HepG2 (cell line): Measurements from ENCODE around the gene TFF2. TPM values are rescaled to one million over a fixed set of nuclear protein-coding genes. Genes with fewer than 3 reads are reported as not detected.

Experiments
- ATAC-seq: fragments of 200-7000 bp; cut with Tn5 transposase; 3 replicates; pipeline ENCODE4 v1.9.1; 2020; ENCODE audit warnings: mild to moderate bottlenecking, moderate library complexity
- BruUV-seq: library from RNA; stranded (reverse); fragments of 400-500 nt; replicated peaks from 2 replicates; lab custom pipeline; 2021; lab: Mats Ljungman, UMichigan
- CTCF ChIA-PET: fragments of 300-600 bp; formaldehyde crosslinking; extraction: SDS; loops from one replicate; lab custom pipeline; 2021; ENCODE audit warnings: low total read pairs, inconsistent platforms, low intra/inter-chr PET ratio; lab: Yijun Ruan, JAX
- POLR2A ChIA-PET: fragments of 350-600 bp; sonication (Branson Sonifier 250); formaldehyde crosslinking; loops from one replicate; lab custom pipeline; 2020; ENCODE audit warnings: antibody characterized with exemption, inconsistent platforms; lab: Yijun Ruan, JAX
- DNase-seq: peaks from one replicate; pipeline ENCODE4 v3.0.0-alpha.2; 2015; ENCODE audit warnings: low spot score
- FAIRE-seq: peaks from 3 replicates; lab custom pipeline; 2011; peaks lifted over from hg19 to GRCh38; lab: Jason Lieb, UNC
- H2AFZ ChIP-seq: one replicate; pipeline ENCODE4 v1.6.1; 2011; ENCODE audit warnings: low read length, inconsistent platforms
- H3K27ac ChIP-seq: fragments of 300-600 bp; 3 replicates; pipeline ENCODE4 v1.8.0; 2011; ENCODE audit warnings: mixed run types, mild to moderate bottlenecking, mixed read lengths, low read length, inconsistent platforms; ENCODE audit not compliant: insufficient read depth; ENCODE audit errors: extremely low read length
- H3K27me3 ChIP-seq, 2 experiments: fragments of 200-600 bp in 1 of 2; 2 replicates in 1 of 2; 3 replicates in 1 of 2; pipeline versions ENCODE4 v1.6.0 to v1.8.0; 2011; ENCODE audit warnings: low read length in 2 of 2, mild to moderate bottlenecking in 2 of 2, moderate library complexity in 2 of 2, inconsistent platforms in 1 of 2; ENCODE audit not compliant: insufficient read depth in 2 of 2, control insufficient read depth in 1 of 2
- H3K36me3 ChIP-seq, 2 experiments: fragments of 200-600 bp in 1 of 2; replicated peaks in 1 of 2; 2 replicates in 1 of 2; 3 replicates in 1 of 2; pipeline versions ENCODE4 v1.5.1 to v1.8.0; 2011; ENCODE audit warnings: low read length in 2 of 2, inconsistent platforms in 1 of 2; ENCODE audit not compliant: insufficient read depth in 2 of 2, control insufficient read depth in 1 of 2
- H3K4me1 ChIP-seq: 2 replicates; pipeline ENCODE4 v1.5.1; 2012; ENCODE audit warnings: low read length, inconsistent platforms; ENCODE audit not compliant: insufficient read depth
- H3K4me2 ChIP-seq: 2 replicates; pipeline ENCODE4 v1.6.0; 2011; ENCODE audit warnings: low read depth, low read length, inconsistent platforms
- H3K4me3 ChIP-seq, 3 experiments: fragments of 200-600 bp in 1 of 3; sonication (generic), shearing (Covaris generic) in 1 of 3; replicated peaks in 1 of 3; 2 replicates each; pipeline ENCODE4 v1.5.1; 2011 to 2016; ENCODE audit warnings: low read length in 3 of 3, inconsistent platforms in 2 of 3, low read depth in 2 of 3, mild to moderate bottlenecking in 2 of 3, control low read depth in 1 of 3, mixed read lengths in 1 of 3; ENCODE audit not compliant: insufficient read depth in 1 of 3
- H3K79me2 ChIP-seq: one replicate; pipeline ENCODE4 v1.6.1; 2011; ENCODE audit warnings: low read length, inconsistent platforms; ENCODE audit not compliant: insufficient read depth
- H3K9ac ChIP-seq: 2 replicates; pipeline ENCODE4 v1.6.0; 2011; ENCODE audit warnings: mild to moderate bottlenecking, low read depth, low read length, inconsistent platforms; ENCODE audit not compliant: insufficient read depth
- H3K9me3 ChIP-seq: 2 replicates; pipeline ENCODE4 v1.5.1; 2012; ENCODE audit warnings: mild to moderate bottlenecking, low read length
- H4K20me1 ChIP-seq: 2 replicates; pipeline ENCODE4 v1.6.0; 2011; ENCODE audit warnings: inconsistent platforms, mild to moderate bottlenecking, low read length, moderate library complexity; ENCODE audit not compliant: insufficient read depth
- EP300 ChIP-seq, 3 experiments: sonication (generic) in 1 of 3; formaldehyde crosslinking in 1 of 3; IDR thresholded peaks; 2 replicates each; pipeline versions ENCODE4 v1.5.1 to v1.6.1; 2011 to 2020; ENCODE audit warnings: low read depth in 2 of 3, low read length in 2 of 3, borderline replicate concordance in 1 of 3, improper control_type of control experiment in 1 of 3, mild to moderate bottlenecking in 1 of 3, missing genetic modification reagents in 1 of 3, moderate library complexity in 1 of 3
- HNRNPUL1 ChIP-seq: fragments of 200-400 bp; formaldehyde crosslinking; IDR thresholded peaks from 2 replicates; pipeline ENCODE4 v1.6.1; 2017; ENCODE audit warnings: low read depth, mild to moderate bottlenecking, low read length, moderate library complexity
- JUND ChIP-seq: sonication (generic); formaldehyde crosslinking; IDR thresholded peaks from 2 replicates; pipeline ENCODE4 v1.8.0; 2022; ENCODE audit warnings: mild to moderate bottlenecking, missing genetic modification reagents
- KLF13 ChIP-seq: sonication (generic); formaldehyde crosslinking; IDR thresholded peaks from 2 replicates; pipeline ENCODE4 v1.4.0; 2020; ENCODE audit warnings: mild to moderate bottlenecking, missing genetic modification reagents
- NAIF1 ChIP-seq: sonication (generic); formaldehyde crosslinking; IDR thresholded peaks from 2 replicates; pipeline ENCODE4 v1.5.0; 2020; ENCODE audit warnings: mild to moderate bottlenecking, missing genetic modification reagents, borderline replicate concordance
- RAD21 ChIP-seq: fragments of 450-650 bp; formaldehyde crosslinking; IDR thresholded peaks from 2 replicates; pipeline ENCODE4 v1.5.0; 2020; ENCODE audit warnings: mild to moderate bottlenecking
- ZBTB10 ChIP-seq: sonication (generic); formaldehyde crosslinking; IDR thresholded peaks from 2 replicates; pipeline ENCODE4 v1.4.0; 2020; ENCODE audit warnings: missing genetic modification reagents, borderline replicate concordance
- ZBTB2 ChIP-seq: sonication (generic); formaldehyde crosslinking; IDR thresholded peaks from 2 replicates; pipeline ENCODE4 v1.8.0; 2022; ENCODE audit warnings: low read depth, missing genetic modification reagents
- ZKSCAN1 ChIP-seq: fragments of 150-350 bp; IDR thresholded peaks from 2 replicates; pipeline ENCODE4 v1.6.1; 2014; ENCODE audit warnings: low read length
- ZNF589 ChIP-seq: sonication (generic); formaldehyde crosslinking; conservative IDR thresholded peaks from 2 replicates; pipeline ENCODE4 v1.8.0; 2022; ENCODE audit warnings: mild to moderate bottlenecking, moderate library complexity, missing genetic modification reagents
- ZNF605 ChIP-seq: sonication (generic); formaldehyde crosslinking; IDR thresholded peaks from 2 replicates; pipeline ENCODE4 v1.8.0; 2022; ENCODE audit warnings: mild to moderate bottlenecking, missing genetic modification reagents
- ZNF746 ChIP-seq: sonication (generic); formaldehyde crosslinking; IDR thresholded peaks from 2 replicates; pipeline ENCODE4 v1.8.0; 2022; ENCODE audit warnings: mild to moderate bottlenecking, missing genetic modification reagents
- ZNF747 ChIP-seq: sonication (generic); formaldehyde crosslinking; IDR thresholded peaks from 2 replicates; pipeline ENCODE4 v1.8.1; 2023; ENCODE audit warnings: missing genetic modification reagents, mild to moderate bottlenecking, borderline replicate concordance
- WGBS: methylation state at CpG from one replicate; pipeline ENCODE4 v1.1.6; 2017; ENCODE audit warnings: low lambda C conversion rate; 5-methylcytosine and 5-hydroxymethylcytosine counted together
- in situ Hi-C: cut with HindIII; loops from 2 replicates; pipeline ENCODE4 v1.10.0; 2017; ENCODE audit warnings: low pct_unique_long_range_greater_than_20kb; ENCODE audit not compliant: extremely low pct_ligation_motif_present
- intact Hi-C: fragments of 100-400 bp; cut with micrococcal nuclease; formaldehyde crosslinking; loops from one replicate; pipeline ENCODE4 v1.10.0; 2022; ENCODE audit not compliant: unreplicated experiment
- polyA plus RNA-seq, 8 experiments: library from polyadenylated mRNA; depleted of rRNA in 3 of 8; stranded (reverse) in 7 of 8; unstranded in 1 of 8; fragments of >200 nt; fragmentation: Illumina TruSeq in 4 of 8; extraction: Trizol in 4 of 8; gene quantifications; 2 replicates each; pipeline versions ENCODE4 v1.2.1 to v1.2.3, GENCODE V29; 2011 to 2016; ENCODE audit warnings: low read depth in 4 of 8, missing spikeins in 1 of 8, mixed read lengths in 1 of 8; ENCODE audit not compliant: insufficient read depth in 1 of 8
- total RNA-seq, 5 experiments: library from RNA; depleted of rRNA; stranded (reverse); fragments of >200 nt; fragmentation: Illumina TruSeq; extraction: Trizol; gene quantifications; 2 replicates each; pipeline ENCODE4 v1.2.3, GENCODE V29; 2016; ENCODE audit warnings: low read depth in 1 of 5

The TFF2 gene
- total and polyA plus RNA-seq, 2 of the 13 experiments (the other 11 are each of a cell fraction or from before 2014, with no cell fraction given): 1.5 TPM; not detected in 1

- Histone ChIP-seq H2AFZ (no peak overlapping the region), H3K79me2 (no peaks in the 10 kb centered on the region), H3K9me3 (peaks cover 8% of the 10 kb centered on the region), H3K27ac (no peak overlapping the region), H3K36me3 (no peaks in the 10 kb centered on the region), H4K20me1 (no peaks in the 10 kb centered on the region), H3K4me1 (peaks cover 24% of the 10 kb centered on the region), H3K9ac (no peak overlapping the region), H3K4me2 (no peak overlapping the region), H3K27me3 (no peaks in the 10 kb centered on the region; a peak in 1 of 5 replicates), H3K4me3 (no peak overlapping the region)
- ATAC-seq (no peak), DNase-seq (no peak), FAIRE-seq (no peak)
- POLR2A ChIA-PET: interaction anchor here (1.8 kb wide), 1 partner anchor 12 kb away, joined by 6 read pairs; no protein-coding TSS in a partner anchor
- in situ Hi-C loops: no loop called here
- no TSS peak for BruUV-seq
- 74% methylated on average over 18 of the region's 19 CpGs for WGBS
- CTCF ChIA-PET: no interaction called here
- intact Hi-C loops: no loop called here
- TF ChIP-seq EP300 (IDR thresholded peaks at IDR 0.05; ENCODE audit: low read depth in 2 of 2, low read length in 2 of 2) (no peak), EP300 (CRISPR knock-in tag; IDR thresholded peaks at IDR 0.05; ENCODE audit: borderline replicate concordance) (no peak), ZNF746 (CRISPR knock-in tag) (no peak), KLF13 (CRISPR knock-in tag) (no peak), NAIF1 (CRISPR knock-in tag) (no peak), ZNF589 (CRISPR knock-in tag) (no peak), ZBTB10 (no peak), HNRNPUL1 (no peak), ZNF605 (no peak), JUND (no peak), ZNF747 (CRISPR knock-in tag) (no peak), ZBTB2 (no peak), RAD21 (CRISPR knock-in tag) (no peak), ZKSCAN1 (no peak)
Measured at GRCh38 chr21:42396799-42397745, 46.3 kb upstream of the TFF2 start.
